ENCODE measurements around the gene RPL7L1.

The RPL7L1 gene

DNA sequence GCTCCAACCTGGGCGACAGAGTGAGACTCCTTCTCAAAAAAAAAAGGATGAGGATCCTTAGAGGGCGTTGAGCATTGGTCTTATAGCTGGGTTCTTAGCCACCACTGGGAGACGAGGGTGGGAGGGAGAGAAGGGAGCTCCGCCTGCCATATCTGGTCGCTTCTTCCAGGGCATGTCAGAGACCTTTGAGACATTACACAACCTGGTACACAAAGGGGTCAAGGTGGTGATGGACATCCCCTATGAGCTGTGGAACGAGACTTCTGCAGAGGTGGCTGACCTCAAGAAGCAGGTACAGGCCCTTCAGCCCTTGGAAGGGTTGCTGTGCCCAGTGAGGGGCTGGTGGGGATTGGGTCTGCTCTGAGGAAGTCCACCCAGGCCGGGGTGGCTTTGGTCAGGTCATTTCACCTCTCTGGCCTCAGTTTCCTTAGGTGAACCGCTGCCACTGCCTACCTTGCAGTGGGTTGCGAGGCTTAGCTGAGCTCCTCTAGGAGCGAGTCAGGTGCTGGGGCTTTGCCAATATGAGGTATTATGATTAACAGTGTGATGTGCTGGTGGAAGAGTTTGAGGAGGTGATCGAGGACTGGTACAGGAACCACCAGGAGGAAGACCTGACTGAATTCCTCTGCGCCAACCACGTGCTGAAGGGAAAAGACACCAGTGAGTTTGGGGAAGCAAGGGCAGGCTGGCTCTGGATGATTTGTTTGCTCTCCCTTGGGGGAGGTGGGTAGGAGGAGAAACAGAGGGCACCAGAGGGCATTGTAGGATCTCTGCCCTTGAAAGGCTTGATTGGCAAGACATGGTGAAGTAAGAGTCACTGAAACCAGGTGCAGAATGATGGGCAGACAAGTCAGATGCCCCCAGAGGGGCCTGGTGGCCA is 58.4 kb downstream of the RPL7L1 start:
- Histone ChIP-seq H3K36me3 (peaks cover 84% of the 10 kb centered on the region), H3K9me3 (ENCODE audit: severe bottlenecking) (no peaks in the 10 kb centered on the region), H3K27ac (no peak overlapping the region), H3K4me3 (ENCODE audit: low read depth, low read length) (no peak overlapping the region), H3K27me3 (ENCODE audit: insufficient read depth, low read depth, severe bottlenecking) (no peaks in the 10 kb centered on the region)
- TF ChIP-seq, protein P1, sequence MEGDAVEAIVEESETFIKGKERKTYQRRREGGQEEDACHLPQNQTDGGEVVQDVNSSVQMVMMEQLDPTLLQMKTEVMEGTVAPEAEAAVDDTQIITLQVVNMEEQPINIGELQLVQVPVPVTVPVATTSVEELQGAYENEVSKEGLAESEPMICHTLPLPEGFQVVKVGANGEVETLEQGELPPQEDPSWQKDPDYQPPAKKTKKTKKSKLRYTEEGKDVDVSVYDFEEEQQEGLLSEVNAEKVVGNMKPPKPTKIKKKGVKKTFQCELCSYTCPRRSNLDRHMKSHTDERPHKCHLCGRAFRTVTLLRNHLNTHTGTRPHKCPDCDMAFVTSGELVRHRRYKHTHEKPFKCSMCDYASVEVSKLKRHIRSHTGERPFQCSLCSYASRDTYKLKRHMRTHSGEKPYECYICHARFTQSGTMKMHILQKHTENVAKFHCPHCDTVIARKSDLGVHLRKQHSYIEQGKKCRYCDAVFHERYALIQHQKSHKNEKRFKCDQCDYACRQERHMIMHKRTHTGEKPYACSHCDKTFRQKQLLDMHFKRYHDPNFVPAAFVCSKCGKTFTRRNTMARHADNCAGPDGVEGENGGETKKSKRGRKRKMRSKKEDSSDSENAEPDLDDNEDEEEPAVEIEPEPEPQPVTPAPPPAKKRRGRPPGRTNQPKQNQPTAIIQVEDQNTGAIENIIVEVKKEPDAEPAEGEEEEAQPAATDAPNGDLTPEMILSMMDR (IDR thresholded peaks at IDR 0.05; ENCODE audit: low read depth, low read length): no peak
- no peak for DNase-seq

DNA sequence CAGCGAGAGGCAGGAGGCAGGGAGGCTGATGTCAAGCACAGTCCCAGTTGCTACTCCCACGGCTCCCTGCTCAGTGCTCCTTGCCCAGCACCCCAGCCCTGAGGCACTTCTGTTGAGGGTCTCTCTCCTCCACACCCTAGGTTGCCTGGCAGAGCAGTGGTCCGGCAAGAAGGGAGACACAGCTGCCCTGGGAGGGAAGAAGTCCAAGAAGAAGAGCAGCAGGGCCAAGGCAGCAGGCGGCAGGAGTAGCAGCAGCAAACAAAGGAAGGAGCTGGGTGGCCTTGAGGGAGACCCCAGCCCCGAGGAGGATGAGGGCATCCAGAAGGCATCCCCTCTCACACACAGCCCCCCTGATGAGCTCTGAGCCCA is 59.0 kb downstream of the RPL7L1 start:
- Histone ChIP-seq H3K4me3 (ENCODE audit: low read depth, low read length) (no peak overlapping the region), H3K27me3 (ENCODE audit: insufficient read depth, low read depth, severe bottlenecking) (no peaks in the 10 kb centered on the region), H3K27ac (no peak overlapping the region), H3K36me3 (peaks cover 80% of the 10 kb centered on the region), H3K9me3 (ENCODE audit: severe bottlenecking) (no peaks in the 10 kb centered on the region)
- DNase-seq: no peak
- TF ChIP-seq, protein P1 (IDR thresholded peaks at IDR 0.05; ENCODE audit: low read depth, low read length): no peak

DNA sequence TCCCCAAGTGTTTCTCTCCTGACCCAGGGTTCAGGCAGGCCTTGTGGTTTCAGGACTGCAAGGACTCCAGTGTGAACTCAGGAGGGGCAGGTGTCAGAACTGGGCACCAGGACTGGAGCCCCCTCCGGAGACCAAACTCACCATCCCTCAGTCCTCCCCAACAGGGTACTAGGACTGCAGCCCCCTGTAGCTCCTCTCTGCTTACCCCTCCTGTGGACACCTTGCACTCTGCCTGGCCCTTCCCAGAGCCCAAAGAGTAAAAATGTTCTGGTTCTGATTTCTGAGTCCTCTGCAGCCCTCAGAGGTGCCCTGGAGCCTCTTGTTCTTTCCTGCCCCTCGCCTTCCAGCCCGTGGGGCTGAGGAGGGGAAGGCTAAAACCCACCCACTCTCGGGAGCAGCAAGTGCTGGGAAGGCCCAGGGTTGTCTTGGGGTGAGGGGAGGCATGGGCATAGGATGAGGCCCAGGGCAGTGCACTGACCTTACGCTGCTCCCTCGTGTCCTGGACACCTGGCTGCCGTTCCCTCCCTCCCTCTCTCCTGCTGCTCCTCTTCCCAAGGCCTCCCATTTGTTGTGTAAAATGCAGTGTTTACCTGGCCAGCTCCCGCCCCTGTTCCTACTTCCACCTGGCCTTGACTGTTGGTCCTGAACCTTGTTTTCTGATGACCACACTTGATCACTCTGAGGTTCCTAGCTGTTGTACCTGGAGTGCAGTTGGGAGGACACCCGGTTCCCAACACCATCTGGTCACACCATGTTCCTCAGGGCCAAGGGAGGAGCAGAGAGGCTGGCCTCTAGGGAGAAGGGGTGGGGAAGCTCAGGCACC is 59.8 kb downstream of the RPL7L1 start:
- Histone ChIP-seq H3K4me3 (ENCODE audit: low read depth, low read length) (no peak overlapping the region), H3K36me3 (peaks cover 80% of the 10 kb centered on the region), H3K9me3 (ENCODE audit: severe bottlenecking) (no peaks in the 10 kb centered on the region), H3K27ac (0 out of 2 replicates have a peak overlapping the region, but pooled peaks have one; percentile 1), H3K27me3 (ENCODE audit: insufficient read depth, low read depth, severe bottlenecking) (no peaks in the 10 kb centered on the region)
- TF ChIP-seq, protein P1 (IDR thresholded peaks at IDR 0.05; ENCODE audit: low read depth, low read length): no peak
- peak; percentile 42 for DNase-seq

Data from WERI-Rb-1 (cell line).